Measurements from ENCODE around the gene CAPN7. TPM values are rescaled to one million over a fixed set of nuclear protein-coding genes. Genes with fewer than 3 reads are reported as not detected.

CAPN7 gene
- total and polyA plus RNA-seq, 2 donors (not counting 1 experiment from before 2014, with no cell fraction given): 40.4 to 85.9 TPM

DNA sequence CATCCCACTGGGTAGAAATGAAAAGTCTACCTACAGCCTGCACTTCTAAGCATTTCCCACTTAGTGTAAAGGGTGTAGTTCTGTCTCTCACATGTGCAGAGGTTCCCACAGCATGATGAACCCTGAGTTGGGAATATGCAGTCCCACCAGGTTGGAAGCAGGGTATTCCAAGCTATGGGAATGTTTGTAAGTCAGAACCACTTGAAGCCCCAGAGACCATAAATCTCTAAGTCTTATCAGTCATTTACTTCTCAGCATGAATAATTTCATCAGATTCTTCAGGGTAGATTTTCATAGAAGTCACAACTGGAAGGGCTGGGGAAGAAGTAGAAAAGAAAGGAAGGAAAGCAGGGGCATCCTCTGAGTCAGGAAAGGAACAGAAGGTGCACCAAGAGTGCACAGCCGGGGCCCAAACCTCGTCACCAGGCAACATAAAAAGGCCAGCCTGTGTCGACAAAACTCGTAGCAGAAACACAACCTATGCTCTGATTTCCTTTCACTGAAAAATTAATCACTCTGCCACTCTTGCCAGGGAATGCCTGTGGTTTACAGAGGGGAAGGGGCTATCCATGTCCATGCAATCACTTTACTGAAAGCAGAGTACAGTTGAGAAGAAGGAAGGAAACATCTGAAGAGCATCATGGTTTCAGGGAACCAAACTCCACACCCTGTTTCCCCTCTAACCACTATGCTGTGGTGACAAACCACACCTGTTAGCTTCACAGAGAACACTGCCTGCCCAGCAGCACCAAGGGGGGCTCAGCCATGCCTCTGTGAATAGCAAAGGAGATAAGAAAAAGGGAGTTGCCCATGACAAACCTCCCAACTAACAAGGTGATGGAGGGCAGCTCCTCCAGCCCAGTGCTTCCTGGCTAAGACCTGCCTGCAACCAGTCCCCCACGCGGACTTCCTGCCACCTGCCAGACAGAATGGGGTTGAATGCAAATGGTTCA lies 85.8 kb downstream of the CAPN7 start:
- intact Hi-C loops (cut with micrococcal nuclease): loop anchor here (1.0 to 2.0 kb wide), 4 partner anchors 15 to 53 kb away; partner anchors contain the start of gene SH3BP5
- H3K27ac Mint-ChIP-seq: peak overlapping the region; percentile 97
- peak overlapping the region; percentile 58 to 87 for H3K27ac ChIP-seq (ENCODE audit: low read length in 2 of 2)
- peak; percentile 87 for DNase-seq
- peaks cover 61% of the 10 kb centered on the region for H4K20me1 ChIP-seq (ENCODE audit: control insufficient read depth, insufficient read depth, low read length, poor library complexity, severe bottlenecking)
- ATAC-seq (ENCODE audit: low read depth): peak; percentile 80
- ChIA-PET CTCF (interaction anchor here (0.6 to 4.3 kb wide), 13 partner anchors 8 to 113 kb away, joined by 3 to 29 read pairs (median 4); partner anchors contain the start of gene SH3BP5), POLR2A (interaction anchor here (1.1 to 2.0 kb wide), 3 partner anchors 18 to 37 kb away, joined by 3 to 8 read pairs (median 4); no protein-coding TSS in a partner anchor)
- H3K9me3 Mint-ChIP-seq (ENCODE audit: insufficient read depth): no peaks in the 10 kb centered on the region
- peak overlapping the region; percentile 68 for H3K4me2 ChIP-seq (replicated peaks; ENCODE audit: low read depth, low read length, poor library complexity, severe bottlenecking)
- peak overlapping the region in 3 of 5 experiments; percentile 5 to 30 (median 27) for H3K4me3 ChIP-seq (ENCODE audit: control extremely low read depth in 1 of 5, extremely low read depth in 1 of 5, insufficient read depth in 1 of 5, low read depth in 2 of 5, low read length in 4 of 5)
- H3K79me2 ChIP-seq (ENCODE audit: control insufficient read depth, insufficient read depth, low read length): peaks cover 79% of the 10 kb centered on the region
- H3K4me1 Mint-ChIP-seq: peaks cover 89% of the 10 kb centered on the region
- peak overlapping the region; percentile 83 for H3K4me3 Mint-ChIP-seq
- no peaks in the 10 kb centered on the region for H3K27me3 Mint-ChIP-seq
- H3K9ac ChIP-seq (ENCODE audit: low read length): peak overlapping the region; percentile 41
- H3K4me1 ChIP-seq (ENCODE audit: control insufficient read depth in 2 of 2, insufficient read depth in 2 of 2, low read length in 2 of 2): peaks cover 96 to 99% of the 10 kb centered on the region in 2 donors
- H3K27me3 ChIP-seq (replicated peaks in 1 of 4; ENCODE audit: control extremely low read depth in 1 of 4, control insufficient read depth in 3 of 4, insufficient read depth in 4 of 4, low read length in 3 of 4): no peaks in the 10 kb centered on the region
- no peak for TF ChIP-seq EZH2 (IDR thresholded peaks at IDR 0.05; ENCODE audit: borderline replicate concordance, insufficient read depth, low read depth, low read length, poor library complexity, severe bottlenecking)
- TF ChIP-seq, protein P1, sequence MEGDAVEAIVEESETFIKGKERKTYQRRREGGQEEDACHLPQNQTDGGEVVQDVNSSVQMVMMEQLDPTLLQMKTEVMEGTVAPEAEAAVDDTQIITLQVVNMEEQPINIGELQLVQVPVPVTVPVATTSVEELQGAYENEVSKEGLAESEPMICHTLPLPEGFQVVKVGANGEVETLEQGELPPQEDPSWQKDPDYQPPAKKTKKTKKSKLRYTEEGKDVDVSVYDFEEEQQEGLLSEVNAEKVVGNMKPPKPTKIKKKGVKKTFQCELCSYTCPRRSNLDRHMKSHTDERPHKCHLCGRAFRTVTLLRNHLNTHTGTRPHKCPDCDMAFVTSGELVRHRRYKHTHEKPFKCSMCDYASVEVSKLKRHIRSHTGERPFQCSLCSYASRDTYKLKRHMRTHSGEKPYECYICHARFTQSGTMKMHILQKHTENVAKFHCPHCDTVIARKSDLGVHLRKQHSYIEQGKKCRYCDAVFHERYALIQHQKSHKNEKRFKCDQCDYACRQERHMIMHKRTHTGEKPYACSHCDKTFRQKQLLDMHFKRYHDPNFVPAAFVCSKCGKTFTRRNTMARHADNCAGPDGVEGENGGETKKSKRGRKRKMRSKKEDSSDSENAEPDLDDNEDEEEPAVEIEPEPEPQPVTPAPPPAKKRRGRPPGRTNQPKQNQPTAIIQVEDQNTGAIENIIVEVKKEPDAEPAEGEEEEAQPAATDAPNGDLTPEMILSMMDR (IDR thresholded peaks at IDR 0.05): no peak
- H3K36me3 ChIP-seq (replicated peaks in 1 of 2; ENCODE audit: control extremely low read depth in 1 of 2, control insufficient read depth in 1 of 2, extremely low read depth in 1 of 2, insufficient read depth in 2 of 2, low read length in 1 of 2): peaks cover 2 to 27% of the 10 kb centered on the region in 2 experiments
- WGBS (ENCODE audit: insufficient coverage): no CpG with 5 or more reads among the region's 6 CpGs
- no peaks in the 10 kb centered on the region for H3K9me3 ChIP-seq (ENCODE audit: control extremely low read depth in 1 of 3, control insufficient read depth in 2 of 3, insufficient read depth in 1 of 3, low read length in 2 of 3)
- no peak overlapping the region for H2AFZ ChIP-seq (ENCODE audit: insufficient read depth, low read depth, low read length, poor library complexity, severe bottlenecking)
